Upper lobe of right lung (tissue), 1 donor: Measurements from ENCODE around the gene NEGR1. TPM values are rescaled to one million over a fixed set of nuclear protein-coding genes. Genes with fewer than 3 reads are reported as not detected.

Experiments used
- ATAC-seq: fragments of 200-7000 bp; cut with Tn5 transposase; one replicate; pipeline ENCODE4 v1.9.1; 2020; ENCODE audit warnings: mild to moderate bottlenecking, moderate library complexity
- DNase-seq: peaks from one replicate; pipeline ENCODE4 v3.0.0-alpha.2; 2020
- H3K27ac ChIP-seq: fragments of 200-600 bp; one replicate; pipeline ENCODE4 v1.8.0; 2022
- H3K27me3 ChIP-seq: fragments of 200-600 bp; one replicate; pipeline ENCODE4 v1.8.0; 2022; ENCODE audit warnings: mild to moderate bottlenecking
- H3K36me3 ChIP-seq: fragments of 200-600 bp; one replicate; pipeline ENCODE4 v1.8.0; 2022
- H3K4me1 ChIP-seq: fragments of 200-600 bp; one replicate; pipeline ENCODE4 v1.8.0; 2022
- H3K4me3 ChIP-seq: fragments of 200-600 bp; one replicate; pipeline ENCODE4 v1.8.0; 2022; ENCODE audit warnings: mild to moderate bottlenecking
- H3K9me3 ChIP-seq: fragments of 200-600 bp; one replicate; pipeline ENCODE4 v1.8.0; 2022
- intact Hi-C: fragments of 100-400 bp; cut with DNase I; formaldehyde crosslinking; loops from one replicate; pipeline ENCODE4 v1.11.0; 2022
- total RNA-seq: library from RNA; stranded (reverse); fragmentation: NEBNext Ultra II Directional; extraction: Animal tissue kit (Norgen Biotek cat#: 25700); gene quantifications from one replicate; pipeline ENCODE4 v1.2.1, GENCODE V29; 2021
- TF ChIP-seq, protein P1 (sequence below): fragments of 200-600 bp; IDR thresholded peaks from one replicate; pipeline ENCODE4 v1.8.0; 2022; ENCODE audit warnings: antibody characterized with exemption
- donor health status: DM: no; HTN: yes; CAD: no; lungs with severe emphysema.

NEGR1 gene
- total RNA-seq, 1 donor from 2014 or later, result 21.4 TPM

DNA sequence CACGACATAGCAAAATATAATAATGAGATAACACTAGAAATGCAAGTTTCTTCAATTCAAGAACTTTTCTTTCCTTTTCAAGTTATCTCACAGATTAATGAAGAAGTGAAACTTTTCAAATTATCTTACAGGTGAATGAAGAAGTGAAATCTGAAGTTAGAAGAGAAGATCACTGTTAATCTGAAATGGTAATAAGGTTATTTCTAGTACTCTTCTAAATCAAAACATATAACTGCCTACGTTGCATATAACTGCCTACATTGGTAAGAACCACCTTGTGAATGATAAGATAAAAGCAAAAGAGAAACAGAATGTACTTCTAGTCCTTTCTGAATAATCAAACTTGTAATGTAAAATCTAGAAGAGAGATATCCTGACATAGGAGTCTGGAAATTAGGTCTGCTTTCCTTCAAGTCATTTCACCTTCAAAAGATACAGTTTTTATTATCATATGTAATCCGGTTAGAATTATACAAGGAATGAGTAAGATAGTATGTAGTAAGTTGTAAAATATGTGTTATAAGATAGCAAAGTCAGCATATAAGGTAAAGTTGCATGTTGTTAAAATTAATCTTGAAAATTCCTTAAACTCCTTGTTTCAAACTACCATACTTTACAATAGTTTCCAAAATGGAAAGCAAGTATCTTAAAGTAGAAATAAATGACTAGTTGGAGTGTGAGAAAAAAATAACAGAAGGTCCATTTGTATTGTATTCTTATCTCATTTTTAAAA is 679.1 kb downstream of the NEGR1 start:
- no peaks in the 10 kb centered on the region for H3K9me3 ChIP-seq
- H3K4me1 ChIP-seq, result no peaks in the 10 kb centered on the region
- no peaks in the 10 kb centered on the region for H3K27me3 ChIP-seq
- DNase-seq (no peak), ATAC-seq (no peak)
- TF ChIP-seq, protein P1, sequence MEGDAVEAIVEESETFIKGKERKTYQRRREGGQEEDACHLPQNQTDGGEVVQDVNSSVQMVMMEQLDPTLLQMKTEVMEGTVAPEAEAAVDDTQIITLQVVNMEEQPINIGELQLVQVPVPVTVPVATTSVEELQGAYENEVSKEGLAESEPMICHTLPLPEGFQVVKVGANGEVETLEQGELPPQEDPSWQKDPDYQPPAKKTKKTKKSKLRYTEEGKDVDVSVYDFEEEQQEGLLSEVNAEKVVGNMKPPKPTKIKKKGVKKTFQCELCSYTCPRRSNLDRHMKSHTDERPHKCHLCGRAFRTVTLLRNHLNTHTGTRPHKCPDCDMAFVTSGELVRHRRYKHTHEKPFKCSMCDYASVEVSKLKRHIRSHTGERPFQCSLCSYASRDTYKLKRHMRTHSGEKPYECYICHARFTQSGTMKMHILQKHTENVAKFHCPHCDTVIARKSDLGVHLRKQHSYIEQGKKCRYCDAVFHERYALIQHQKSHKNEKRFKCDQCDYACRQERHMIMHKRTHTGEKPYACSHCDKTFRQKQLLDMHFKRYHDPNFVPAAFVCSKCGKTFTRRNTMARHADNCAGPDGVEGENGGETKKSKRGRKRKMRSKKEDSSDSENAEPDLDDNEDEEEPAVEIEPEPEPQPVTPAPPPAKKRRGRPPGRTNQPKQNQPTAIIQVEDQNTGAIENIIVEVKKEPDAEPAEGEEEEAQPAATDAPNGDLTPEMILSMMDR, result no peak
- intact Hi-C loops, result no loop called here
- no peak overlapping the region for H3K27ac ChIP-seq
- H3K4me3 ChIP-seq, result no peak overlapping the region
- no peaks in the 10 kb centered on the region for H3K36me3 ChIP-seq

DNA sequence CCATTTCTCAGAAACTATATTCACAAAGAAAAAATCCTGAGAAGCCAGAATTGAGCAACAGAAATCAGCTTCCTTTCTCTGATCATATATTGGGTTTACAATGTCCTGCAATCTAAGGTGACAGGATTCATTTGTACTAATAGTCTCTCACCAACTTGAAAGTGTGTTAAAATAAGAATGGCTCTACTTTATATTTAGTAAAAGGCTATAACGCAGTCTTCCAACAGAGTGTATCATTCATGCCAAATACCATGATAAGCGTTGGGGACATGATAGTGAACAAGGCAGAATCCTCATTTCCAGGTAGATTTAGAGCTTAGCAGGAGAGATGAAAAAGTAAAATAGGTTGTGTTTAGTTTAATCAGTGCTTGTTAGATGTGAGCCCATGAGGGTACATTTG is 682.3 kb downstream of the NEGR1 start:
- Histone ChIP-seq H3K4me1 (no peaks in the 10 kb centered on the region), H3K36me3 (no peaks in the 10 kb centered on the region), H3K9me3 (no peaks in the 10 kb centered on the region), H3K27ac (no peak overlapping the region), H3K4me3 (no peak overlapping the region), H3K27me3 (no peaks in the 10 kb centered on the region)
- no peak for DNase-seq
- intact Hi-C loops, result no loop called here
- ATAC-seq, result no peak
- TF ChIP-seq, protein P1, result no peak

DNA sequence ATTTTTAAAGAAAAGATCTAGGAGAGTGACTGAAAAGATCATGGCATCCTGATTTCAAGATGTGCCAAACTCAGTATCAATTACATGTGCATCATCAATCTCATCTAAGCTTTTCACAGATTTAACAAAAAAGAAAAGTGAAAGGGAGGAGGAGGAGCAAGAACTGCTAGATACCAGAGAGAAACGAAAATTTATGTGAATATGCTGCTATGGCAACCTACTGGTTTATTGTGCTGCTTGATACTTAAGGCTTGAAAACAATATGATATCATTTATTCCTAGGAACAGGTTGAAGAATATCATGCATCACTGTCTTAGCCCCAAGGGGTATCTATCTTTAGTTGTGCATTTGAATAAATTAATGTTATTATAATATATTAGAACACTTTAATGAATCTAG is 683.0 kb downstream of the NEGR1 start:
- intact Hi-C loops, result no loop called here
- DNase-seq (no peak), ATAC-seq (no peak)
- TF ChIP-seq, protein P1, result no peak
- no peaks in the 10 kb centered on the region for H3K4me1 ChIP-seq
- H3K27ac ChIP-seq, result no peak overlapping the region
- no peaks in the 10 kb centered on the region for H3K9me3 ChIP-seq
- H3K4me3 ChIP-seq, result no peak overlapping the region
- no peaks in the 10 kb centered on the region for H3K27me3 ChIP-seq
- H3K36me3 ChIP-seq, result no peaks in the 10 kb centered on the region

DNA sequence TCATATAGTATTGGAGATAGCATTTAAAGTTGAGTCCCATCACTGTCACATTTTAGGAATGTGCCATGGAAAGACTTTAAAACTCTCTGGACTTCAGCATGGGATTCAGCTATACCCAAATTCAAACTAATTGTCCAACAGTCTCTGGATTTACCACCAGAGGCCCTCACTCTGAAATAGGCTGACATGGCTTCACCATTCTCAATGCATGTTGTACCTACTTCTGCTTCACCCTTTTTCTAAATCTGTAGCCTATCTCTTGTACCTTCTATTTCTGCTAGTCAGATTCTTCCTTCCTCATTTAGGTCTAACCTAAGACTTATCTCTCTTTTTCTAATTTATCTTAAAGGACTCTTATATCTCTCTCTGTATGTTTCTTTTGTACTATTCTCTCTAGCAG is 688.8 kb downstream of the NEGR1 start:
- H3K36me3 ChIP-seq, result no peaks in the 10 kb centered on the region
- H3K4me3 ChIP-seq, result no peak overlapping the region
- H3K4me1 ChIP-seq, result no peaks in the 10 kb centered on the region
- no peak overlapping the region for H3K27ac ChIP-seq
- TF ChIP-seq, protein P1, result no peak
- H3K27me3 ChIP-seq, result no peaks in the 10 kb centered on the region
- intact Hi-C loops, result no loop called here
- H3K9me3 ChIP-seq, result no peaks in the 10 kb centered on the region
- ATAC-seq (no peak), DNase-seq (no peak)

DNA sequence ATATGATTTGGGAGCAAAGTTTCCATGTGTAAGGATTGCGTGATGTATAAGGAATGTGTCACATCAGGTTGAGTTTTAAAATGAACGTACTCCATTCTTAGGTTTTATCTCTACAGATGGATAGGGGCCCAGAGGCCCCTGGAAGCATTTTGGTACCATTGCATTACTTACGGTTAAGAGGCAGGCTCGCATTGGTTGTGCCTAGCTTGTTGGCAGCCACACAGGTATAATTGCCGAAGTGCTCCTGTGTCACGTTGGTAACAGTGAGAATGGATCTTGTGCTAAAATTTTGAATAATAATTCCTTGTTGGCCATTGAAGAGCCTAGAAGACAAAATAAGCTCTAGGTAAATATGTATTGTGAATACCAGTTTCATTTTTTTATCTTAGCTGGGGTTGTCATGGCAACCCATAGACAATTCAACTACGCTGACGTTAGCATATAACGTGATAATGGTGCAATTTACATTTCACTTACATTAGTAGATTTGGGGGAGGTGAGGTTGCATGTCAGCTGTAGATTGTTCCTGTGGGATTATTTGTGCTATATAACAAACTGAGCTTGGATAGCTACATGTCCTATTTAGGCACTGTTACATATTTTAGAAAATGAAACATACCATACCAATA is 689.6 kb downstream of the NEGR1 start:
- no peak overlapping the region for H3K4me3 ChIP-seq
- TF ChIP-seq, protein P1, result no peak
- no peaks in the 10 kb centered on the region for H3K27me3 ChIP-seq
- ATAC-seq (no peak), DNase-seq (no peak)
- no peaks in the 10 kb centered on the region for H3K9me3 ChIP-seq
- no peaks in the 10 kb centered on the region for H3K36me3 ChIP-seq
- no peaks in the 10 kb centered on the region for H3K4me1 ChIP-seq
- intact Hi-C loops, result no loop called here
- no peak overlapping the region for H3K27ac ChIP-seq
